Ecto neural progenitor cell (in vitro differentiated cells): ENCODE data around the gene UPK3B.
"Not testable (repeated sequence)": the region's sequence is repeated elsewhere in the genome, so short reads cannot be mapped to it uniquely, and the experiment has no call there.

Experiments used
- DNase-seq: peaks from one replicate; pipeline ENCODE4 v3.0.0-alpha.2; 2018; ENCODE audit warnings: low spot score

Gene UPK3B

DNA sequence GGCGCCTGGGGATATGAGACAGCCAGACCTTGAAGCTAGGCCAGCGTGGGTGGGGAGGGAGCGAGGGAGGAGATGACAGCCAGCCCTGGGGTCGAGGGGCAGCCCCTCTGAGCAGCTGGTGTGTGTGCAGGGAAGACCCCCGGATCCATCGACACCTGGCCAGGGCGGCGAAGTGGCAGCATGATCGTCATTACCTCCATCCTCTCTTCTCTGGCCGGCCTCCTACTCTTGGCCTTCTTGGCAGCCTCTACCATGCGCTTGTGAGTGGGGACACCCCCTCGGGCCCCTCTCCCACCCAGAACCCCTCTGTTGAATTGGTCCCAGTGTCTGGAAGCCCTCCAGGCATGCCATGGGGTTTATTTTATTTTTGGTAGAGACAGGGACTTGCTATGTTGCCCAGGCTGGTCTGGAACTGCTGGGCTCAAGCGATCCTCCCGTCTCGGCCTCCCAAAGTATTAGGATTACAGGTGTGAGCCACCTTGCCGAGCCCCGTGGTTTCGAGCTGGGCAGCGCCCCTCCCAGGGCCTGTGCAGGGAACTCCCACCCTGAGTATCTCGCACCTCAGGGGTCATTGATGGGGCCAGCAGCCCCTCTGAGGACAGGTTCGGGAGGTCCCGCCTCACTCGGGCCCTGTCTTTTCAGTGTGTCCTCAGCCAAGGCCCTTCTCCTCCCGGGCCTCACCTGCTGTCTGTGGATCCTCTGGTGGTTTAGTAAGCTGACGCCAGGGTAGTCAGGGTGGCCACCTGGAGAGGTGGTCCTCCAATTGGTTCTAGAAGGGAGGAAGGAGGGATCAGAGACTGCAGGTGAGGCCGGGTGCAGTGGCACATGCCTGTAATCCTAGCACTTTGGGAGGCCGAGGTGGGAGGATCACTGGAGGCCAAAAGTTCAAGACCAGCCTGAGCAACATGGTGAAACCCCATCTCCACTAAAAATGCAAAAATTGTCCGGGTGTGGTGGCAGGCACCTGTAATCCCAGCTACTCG, 3.8 kb downstream of the UPK3B start:
- DNase-seq = peak; percentile 39

DNA sequence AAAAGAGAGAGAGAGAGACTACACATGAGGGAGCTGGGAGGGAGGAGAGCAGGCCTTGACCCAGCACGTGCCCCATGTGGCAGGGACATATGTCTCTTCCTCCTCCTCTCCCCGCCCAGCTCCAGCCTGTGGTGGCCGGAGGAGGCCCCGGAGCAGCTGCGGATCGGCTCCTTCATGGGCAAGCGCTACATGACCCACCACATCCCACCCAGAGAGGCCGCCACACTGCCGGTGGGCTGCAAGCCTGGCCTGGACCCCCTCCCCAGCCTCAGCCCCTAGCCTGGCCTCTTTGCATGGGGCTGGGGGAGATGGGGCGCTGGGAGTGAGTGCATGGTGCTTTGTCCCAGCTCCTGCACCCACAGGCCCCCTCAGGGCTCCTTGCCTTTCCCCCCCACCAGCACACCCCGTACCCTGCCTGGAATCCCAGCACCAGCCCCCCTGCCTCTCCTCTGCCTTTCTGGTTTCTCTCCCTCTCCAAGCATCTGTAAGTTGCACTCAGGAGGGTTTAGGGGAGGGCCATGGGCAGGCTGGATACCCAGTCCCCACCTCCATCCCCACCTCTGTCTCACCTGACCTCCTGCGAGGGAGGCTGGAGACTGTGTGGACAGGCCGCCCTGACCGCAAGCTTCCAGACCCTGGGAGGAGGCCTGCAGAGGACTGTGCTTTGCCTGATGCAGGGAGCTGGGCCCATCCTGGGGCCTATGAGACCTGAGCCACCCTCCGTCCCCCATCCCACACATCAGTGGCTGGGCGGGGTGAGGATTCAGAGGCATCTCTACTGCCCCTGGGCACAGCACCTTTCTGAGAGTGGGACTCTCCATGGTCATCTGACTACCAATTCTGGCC, 4.8 kb downstream of the UPK3B start:
- DNase-seq = peak; percentile 34

DNA sequence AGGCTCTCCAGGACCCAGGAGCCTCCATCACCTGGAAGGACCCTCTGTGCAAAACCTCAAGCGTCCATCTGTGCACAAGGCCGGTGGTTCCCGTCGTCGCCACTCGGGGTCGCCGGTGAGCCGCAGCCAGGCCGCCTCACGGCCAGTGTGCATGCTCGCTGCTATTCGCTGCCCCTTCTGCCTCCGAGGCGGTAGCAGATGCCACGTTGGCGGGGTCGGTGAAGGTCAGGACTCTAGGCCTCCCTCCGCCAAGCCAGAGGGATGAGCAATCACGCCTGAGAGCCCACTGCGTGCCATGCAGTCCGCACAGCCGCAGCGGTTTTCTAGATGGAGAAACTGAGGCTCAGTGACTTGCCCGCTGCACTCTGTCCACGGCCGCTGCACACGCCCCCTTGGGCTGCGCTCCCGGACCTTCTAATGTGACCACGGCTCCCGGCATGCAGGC, 5.7 kb downstream of the UPK3B start:
- DNase-seq = no peak

DNA sequence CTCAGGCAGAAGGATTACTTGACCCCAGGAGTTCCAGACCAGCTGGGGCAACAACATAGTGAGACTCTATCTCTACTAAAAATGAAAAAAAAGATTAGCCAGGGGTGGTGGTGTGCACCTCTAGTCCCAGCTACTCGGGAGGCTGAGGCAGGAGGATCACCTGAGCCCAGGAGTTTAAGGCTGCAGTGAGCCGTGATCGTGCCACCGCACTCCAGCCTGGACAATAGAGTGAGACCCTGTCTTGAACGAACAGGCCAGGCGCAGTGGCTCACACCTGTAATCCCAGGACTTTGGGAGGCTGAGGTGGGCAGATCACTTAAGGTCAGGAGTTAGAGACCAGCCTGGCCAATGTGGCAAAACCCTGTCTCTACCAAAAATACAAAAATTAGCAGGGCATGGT, 6.6 kb downstream of the UPK3B start:
- not testable (repeated sequence) for DNase-seq

DNA sequence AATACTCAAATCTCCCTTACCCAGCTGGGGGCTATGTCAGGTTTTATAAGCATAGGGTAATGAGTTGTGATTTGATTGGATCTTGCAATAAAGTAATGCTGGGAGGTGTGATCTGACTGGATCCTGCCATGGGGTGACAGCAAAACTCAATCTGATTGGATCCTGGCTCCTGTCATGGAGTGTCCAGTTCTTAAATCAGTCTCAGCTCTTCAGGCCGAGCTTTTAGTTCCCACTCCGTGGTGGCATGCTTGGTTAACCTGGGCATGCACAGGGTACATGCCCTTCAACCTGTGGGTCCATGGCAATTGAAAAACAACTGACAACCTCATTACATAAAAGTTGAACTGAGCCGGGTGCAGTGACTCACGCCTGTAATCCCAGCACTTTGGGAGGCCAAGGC, 15.8 kb downstream of the UPK3B start:
- DNase-seq = not testable (repeated sequence)

DNA sequence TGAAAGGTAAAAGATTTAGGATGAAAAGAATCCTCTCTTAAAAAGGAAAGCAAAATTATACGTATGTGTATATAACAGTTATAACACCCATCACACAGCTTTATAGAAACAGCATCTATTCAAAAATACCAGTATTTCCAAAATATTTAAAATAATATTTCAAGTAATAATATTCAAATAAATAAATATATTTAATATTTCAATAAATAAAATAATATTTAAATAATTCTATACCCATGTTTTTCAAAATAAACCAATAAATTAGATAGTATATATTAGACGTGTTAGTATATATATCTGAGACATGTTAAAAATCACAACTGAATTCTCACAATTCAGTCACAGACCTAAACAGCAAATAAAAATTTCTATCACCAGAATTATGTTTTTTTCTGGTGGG, 21.3 kb downstream of the UPK3B start:
- DNase-seq = not testable (repeated sequence)

DNA sequence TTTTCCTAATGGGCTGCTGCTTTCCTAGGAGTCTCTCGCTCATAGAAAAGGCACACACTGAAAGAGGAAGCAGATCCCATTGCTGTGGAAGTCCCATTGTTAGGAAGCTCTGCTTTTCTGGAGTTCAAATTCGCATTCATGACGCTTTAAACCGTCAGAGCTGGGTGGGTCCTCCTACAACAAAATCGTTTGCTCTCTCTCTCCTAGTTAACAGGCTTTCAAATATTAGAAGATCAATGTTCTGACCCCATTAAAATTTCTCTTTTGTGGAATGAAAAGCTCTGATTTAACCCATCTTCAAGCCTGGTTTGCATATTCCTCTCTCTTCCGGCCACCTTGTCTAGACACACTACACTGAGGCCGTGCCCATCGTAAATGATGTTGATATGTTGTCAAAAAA, 32.8 kb downstream of the UPK3B start, which contains the start of gene SPDYE16:
Gene SPDYE16, minus strand, starts transcription at position 101 of the 400 bp plus-strand sequence. CDS start 1,838 bp downstream, outside the sequence.
- DNase-seq = not testable (repeated sequence)

DNA sequence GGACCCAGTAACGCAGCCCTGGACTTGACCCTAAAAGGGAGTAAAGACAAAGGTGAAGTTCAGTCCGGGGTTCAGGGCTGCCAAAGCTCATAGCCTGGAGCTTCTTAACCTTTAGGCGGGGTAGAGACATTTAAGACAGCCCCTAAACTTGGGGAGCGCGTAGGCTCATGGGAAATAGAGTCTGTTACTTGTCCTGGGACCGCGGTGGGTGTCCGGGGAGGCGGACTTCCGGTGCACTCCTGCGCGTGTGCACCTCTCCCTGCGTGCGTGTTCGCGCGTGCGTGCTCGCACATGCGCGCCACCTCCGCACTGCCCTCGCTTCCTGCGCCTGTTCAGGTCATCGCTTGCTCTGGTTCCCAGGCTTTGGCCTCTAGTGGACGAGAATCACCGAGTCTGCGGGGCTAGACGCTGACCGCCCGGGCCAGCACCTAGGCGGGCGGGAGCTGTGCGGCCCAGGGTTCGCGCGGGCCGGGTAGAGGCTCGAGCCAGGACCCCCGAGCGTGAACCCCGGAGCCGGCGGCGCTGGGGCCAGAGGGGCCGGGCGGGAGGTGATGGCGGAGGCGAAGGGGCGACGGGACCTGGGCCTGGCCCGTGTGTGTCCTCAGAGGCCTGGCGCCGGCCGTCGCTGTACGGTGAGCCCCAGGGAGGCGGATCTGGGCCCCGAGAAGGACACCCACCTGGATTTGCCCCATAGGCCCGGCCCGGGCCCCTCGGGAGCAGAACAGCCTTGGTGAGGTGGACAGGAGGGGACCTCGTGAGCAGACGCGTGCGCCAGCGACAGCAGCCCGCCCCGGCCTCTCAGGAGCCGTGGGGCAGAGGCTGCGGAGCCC, 38.9 kb downstream of the UPK3B start:
- DNase-seq = peak; percentile 84

DNA sequence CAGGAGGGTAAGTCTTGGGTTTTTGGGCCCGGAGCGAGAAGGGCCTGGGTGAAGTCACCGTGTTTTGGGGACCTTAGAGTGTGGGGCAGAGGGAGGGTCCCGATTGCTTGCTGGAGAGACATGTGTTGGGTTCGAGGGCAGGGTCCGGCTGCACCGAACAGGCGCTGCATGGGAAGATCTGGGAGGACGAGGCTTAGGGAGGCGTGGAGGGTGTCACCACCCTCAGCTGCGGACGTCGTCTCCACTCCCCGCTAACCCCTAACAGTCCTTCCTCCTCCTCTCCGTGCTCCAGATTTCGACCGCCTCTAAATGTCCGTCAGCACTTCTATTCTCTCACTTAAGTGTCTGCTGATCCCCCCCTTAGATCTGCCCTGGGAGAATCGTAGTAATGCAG, 39.5 kb downstream of the UPK3B start:
- not testable (repeated sequence) for DNase-seq

DNA sequence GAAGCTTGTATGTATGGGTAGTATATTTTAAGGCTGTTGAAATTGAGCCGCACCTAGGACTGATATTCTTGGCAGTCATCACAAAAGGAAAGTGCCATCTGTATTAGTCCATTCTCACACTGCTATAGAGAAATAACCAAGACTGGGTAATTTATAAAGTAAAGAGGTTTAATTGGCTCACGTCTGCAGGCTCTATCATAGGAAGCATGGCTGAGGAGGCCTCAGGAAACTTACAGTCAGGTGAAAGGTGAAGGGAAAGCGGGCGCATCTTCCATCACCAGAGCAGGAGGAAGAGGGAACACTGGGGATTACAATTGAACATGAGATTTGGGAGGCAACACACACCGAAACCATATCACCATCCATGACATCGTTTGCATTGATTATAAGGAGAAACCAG, 41.6 kb downstream of the UPK3B start:
- not testable (repeated sequence) for DNase-seq

DNA sequence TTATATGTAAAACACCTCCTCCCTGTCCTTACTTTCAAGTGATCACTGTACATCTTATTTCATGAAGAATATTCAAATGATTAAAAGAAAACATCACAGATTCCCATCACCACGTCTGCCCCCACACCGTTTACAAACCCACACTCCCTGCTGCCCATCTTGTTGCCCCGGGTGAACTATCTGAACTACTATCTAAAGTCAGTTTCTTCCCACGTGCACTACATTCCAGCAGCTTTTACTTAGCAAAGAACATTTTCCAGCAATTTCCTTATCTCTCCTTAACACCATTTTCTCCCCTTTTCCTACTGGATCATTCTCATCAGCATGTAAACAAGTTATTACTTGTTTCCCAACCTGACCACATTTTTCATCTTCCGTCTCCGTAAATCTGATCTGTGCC, 49.3 kb downstream of the UPK3B start:
- not testable (repeated sequence) for DNase-seq

DNA sequence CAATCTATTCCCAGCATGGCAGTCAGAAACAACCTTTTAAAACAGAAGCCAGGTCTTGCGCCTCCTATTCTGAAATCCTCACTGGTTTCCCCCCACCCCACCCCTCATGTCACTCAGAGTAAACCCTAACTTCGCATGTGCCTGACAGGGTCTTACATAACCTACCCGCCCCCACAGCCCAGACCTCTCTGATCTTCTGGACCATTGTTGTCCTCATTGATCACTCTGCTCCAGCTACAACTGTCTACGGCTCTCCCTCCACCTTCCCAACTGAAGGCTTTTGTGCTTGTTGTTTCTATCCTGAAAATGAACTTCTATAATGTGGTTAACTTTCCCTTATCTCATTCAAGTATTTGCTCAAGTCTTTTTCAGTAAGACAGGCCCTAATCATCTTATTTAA, 49.8 kb downstream of the UPK3B start:
- DNase-seq = not testable (repeated sequence)

DNA sequence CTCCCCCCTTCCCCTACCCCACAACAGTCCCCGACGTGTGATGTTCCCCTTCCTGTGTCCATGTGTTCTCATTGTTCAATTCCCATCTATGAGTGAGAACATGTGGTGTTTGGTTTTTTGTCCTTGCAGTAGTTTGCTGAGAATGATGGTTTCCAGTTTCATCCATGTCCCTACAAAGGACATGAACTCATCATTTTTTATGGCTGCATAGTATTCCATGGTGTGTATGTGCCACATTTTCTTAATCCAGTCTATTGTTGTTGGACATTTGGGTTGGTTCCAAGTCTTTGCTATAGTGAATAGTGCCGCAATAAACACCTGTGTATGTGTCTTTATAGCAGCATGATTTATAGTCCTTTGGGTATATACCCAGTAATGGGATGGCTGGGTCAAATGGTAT, 51.0 kb downstream of the UPK3B start:
- DNase-seq = not testable (repeated sequence)

DNA sequence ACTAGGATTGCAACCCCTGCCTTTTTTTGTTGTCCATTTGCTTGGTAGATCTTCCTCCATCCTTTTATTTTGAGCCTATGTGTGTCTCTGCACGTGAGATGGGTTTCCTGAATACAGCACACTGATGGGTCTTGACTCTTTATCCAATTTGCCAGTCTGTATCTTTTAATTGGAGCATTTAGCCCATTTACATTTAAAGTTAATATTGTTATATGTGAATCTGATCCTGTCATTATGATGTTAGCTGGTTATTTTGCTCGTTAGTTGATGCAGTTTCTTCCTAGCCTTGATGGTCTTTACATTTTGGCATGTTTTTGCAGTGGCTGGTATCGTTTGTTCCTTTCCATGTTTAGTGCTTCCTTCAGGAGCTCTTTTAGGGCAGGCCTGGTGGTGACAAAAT, 54.6 kb downstream of the UPK3B start:
- DNase-seq = not testable (repeated sequence)
